HepG2 (cell line): ENCODE measurements around the gene COL5A1.

Experiments
- CTCF ChIP-seq: sonication (generic); formaldehyde crosslinking; IDR thresholded peaks from 2 replicates; pipeline ENCODE4 v1.5.0; 2020; ENCODE audit warnings: mild to moderate bottlenecking, missing genetic modification reagents, moderate library complexity
- GLI4 ChIP-seq: sonication (generic); formaldehyde crosslinking; IDR thresholded peaks from 2 replicates; pipeline ENCODE4 v1.5.1; 2020; ENCODE audit warnings: missing genetic modification reagents, mild to moderate bottlenecking, moderate library complexity, borderline replicate concordance
- IKZF4 ChIP-seq: sonication (generic); formaldehyde crosslinking; IDR thresholded peaks from 2 replicates; pipeline ENCODE4 v1.5.1; 2020; ENCODE audit warnings: borderline replicate concordance, mild to moderate bottlenecking, low read depth, missing genetic modification reagents; ENCODE audit errors: not compliant biosample characterization
- PCBP2 ChIP-seq: fragments of 200-400 bp; formaldehyde crosslinking; optimal IDR thresholded peaks from 2 replicates; pipeline ENCODE3; 2018; ENCODE audit warnings: low read length, low read depth; ENCODE audit not compliant: poor library complexity, severe bottlenecking
- ZFX ChIP-seq: sonication (generic); formaldehyde crosslinking; IDR thresholded peaks from 2 replicates; pipeline ENCODE4 v1.4.0; 2020; ENCODE audit warnings: mild to moderate bottlenecking, low read depth, missing genetic modification reagents, moderate library complexity

GRCh38 chr9:134656334-134657006, 14.9 kb downstream of the COL5A1 start:
- TF ChIP-seq PCBP2 (no peak), GLI4 (CRISPR knock-in tag) (no peak), IKZF4 (CRISPR knock-in tag) (no peak), CTCF (CRISPR knock-in tag) (peak; percentile 28; the same call in 1 of the 2 replicates), ZFX (CRISPR knock-in tag) (no peak)
